ENCODE data around the gene OLA1.

The OLA1 gene

GRCh38 chr2:174112073-174112472 is 136.3 kb downstream of the OLA1 start:
- H3K4me3 ChIP-seq (ENCODE audit: low read length) = no peak overlapping the region
- DNase-seq (ENCODE audit: low read depth) = no peak
- TF ChIP-seq CTCF (conservative IDR thresholded peaks at IDR 0.05; ENCODE audit: low read depth, low read length) = no peak

- TF ChIP-seq CTCF (conservative IDR thresholded peaks at IDR 0.05; ENCODE audit: low read depth, low read length) = no peak
- DNase-seq (ENCODE audit: low read depth) = no peak
- no peak overlapping the region for H3K4me3 ChIP-seq (ENCODE audit: low read length)
Measured at GRCh38 chr2:174108579-174108978, 139.8 kb downstream of the OLA1 start.

GRCh38 chr2:174106736-174107135 is 141.6 kb downstream of the OLA1 start:
- TF ChIP-seq CTCF (conservative IDR thresholded peaks at IDR 0.05; ENCODE audit: low read depth, low read length) = no peak
- DNase-seq (ENCODE audit: low read depth) = no peak
- no peak overlapping the region for H3K4me3 ChIP-seq (ENCODE audit: low read length)

- no peak overlapping the region for H3K4me3 ChIP-seq (ENCODE audit: low read length)
- no peak for TF ChIP-seq CTCF (conservative IDR thresholded peaks at IDR 0.05; ENCODE audit: low read depth, low read length)
- DNase-seq (ENCODE audit: low read depth) = no peak
Measured at GRCh38 chr2:174094542-174094941, 153.8 kb downstream of the OLA1 start.

GRCh38 chr2:174090476-174090875 is 157.9 kb downstream of the OLA1 start:
- H3K4me3 ChIP-seq (ENCODE audit: low read length) = no peak overlapping the region
- DNase-seq (ENCODE audit: low read depth) = no peak
- TF ChIP-seq CTCF (conservative IDR thresholded peaks at IDR 0.05; ENCODE audit: low read depth, low read length) = no peak

GRCh38 chr2:174088706-174089460 is 159.4 kb downstream of the OLA1 start:
- no peak overlapping the region for H3K4me3 ChIP-seq (ENCODE audit: low read length)
- TF ChIP-seq CTCF (conservative IDR thresholded peaks at IDR 0.05; ENCODE audit: low read depth, low read length) = no peak
- no peak for DNase-seq (ENCODE audit: low read depth)

GRCh38 chr2:174086708-174087107 is 161.6 kb downstream of the OLA1 start:
- H3K4me3 ChIP-seq (ENCODE audit: low read length) = no peak overlapping the region
- TF ChIP-seq CTCF (conservative IDR thresholded peaks at IDR 0.05; ENCODE audit: low read depth, low read length) = no peak

More at GRCh38 chr2:174086708-174087107, 161.6 kb downstream of the OLA1 start:
- DNase-seq (ENCODE audit: low read depth) = no peak

All from retinal pigment epithelial cell (primary cell).